Effector memory CD4-positive, alpha-beta T cell (primary cell): Measurements from ENCODE around the gene DOCK4.

Experiments
- DNase-seq, 3 donors: peaks; one replicate each; pipeline ENCODE4 v3.0.0-alpha.2; 2020
- H3K27ac ChIP-seq: 2 replicates; pipeline ENCODE4 v1.7.0; 2013; ENCODE audit warnings: mild to moderate bottlenecking, low read length, moderate library complexity; ENCODE audit not compliant: insufficient read depth, poor library complexity, severe bottlenecking
- H3K27me3 ChIP-seq: replicated peaks from 2 replicates; pipeline ENCODE4 v1.7.0; 2013; ENCODE audit warnings: mild to moderate bottlenecking, low read length; ENCODE audit not compliant: insufficient read depth, control insufficient read depth, poor library complexity, severe bottlenecking
- H3K36me3 ChIP-seq: 2 replicates; pipeline ENCODE4 v1.7.0; 2013; ENCODE audit warnings: mild to moderate bottlenecking, low read length, moderate library complexity; ENCODE audit not compliant: control insufficient read depth, insufficient read depth
- H3K4me1 ChIP-seq: 2 replicates; pipeline ENCODE4 v1.7.0; 2013; ENCODE audit warnings: low read length, mild to moderate bottlenecking; ENCODE audit not compliant: control insufficient read depth, insufficient read depth, poor library complexity, severe bottlenecking
- H3K4me3 ChIP-seq: 2 replicates; pipeline ENCODE4 v1.7.0; 2013; ENCODE audit warnings: low read length, low read depth, mild to moderate bottlenecking; ENCODE audit not compliant: insufficient read depth, poor library complexity, severe bottlenecking
- H3K9me3 ChIP-seq: 2 replicates; pipeline ENCODE4 v1.7.0; 2013; ENCODE audit warnings: mild to moderate bottlenecking, low read length, moderate library complexity; ENCODE audit not compliant: control insufficient read depth

The DOCK4 gene

GRCh38 chr7:111685349-111685748 is 520.9 kb downstream of the DOCK4 start:
- H3K4me1 ChIP-seq: no peaks in the 10 kb centered on the region
- H3K27me3 ChIP-seq: no peaks in the 10 kb centered on the region
- no peak overlapping the region for H3K27ac ChIP-seq
- DNase-seq: no peak
- no peaks in the 10 kb centered on the region for H3K36me3 ChIP-seq
- no peaks in the 10 kb centered on the region for H3K9me3 ChIP-seq
- H3K4me3 ChIP-seq: no peak overlapping the region

GRCh38 chr7:111682588-111683340 is 523.4 kb downstream of the DOCK4 start:
- H3K9me3 ChIP-seq: no peaks in the 10 kb centered on the region
- H3K27me3 ChIP-seq: no peaks in the 10 kb centered on the region
- no peak for DNase-seq
- H3K27ac ChIP-seq: no peak overlapping the region
- H3K4me1 ChIP-seq: no peaks in the 10 kb centered on the region
- H3K4me3 ChIP-seq: no peak overlapping the region
- H3K36me3 ChIP-seq: no peaks in the 10 kb centered on the region

GRCh38 chr7:111681242-111681641 is 525.0 kb downstream of the DOCK4 start:
- Histone ChIP-seq H3K36me3 (no peaks in the 10 kb centered on the region), H3K9me3 (no peaks in the 10 kb centered on the region), H3K4me3 (no peak overlapping the region), H3K4me1 (no peaks in the 10 kb centered on the region), H3K27ac (no peak overlapping the region), H3K27me3 (no peaks in the 10 kb centered on the region)
- DNase-seq: no peak

GRCh38 chr7:111678986-111679385 is 527.2 kb downstream of the DOCK4 start:
- no peak for DNase-seq
- Histone ChIP-seq H3K36me3 (no peaks in the 10 kb centered on the region), H3K27me3 (no peaks in the 10 kb centered on the region), H3K27ac (no peak overlapping the region), H3K4me1 (no peaks in the 10 kb centered on the region), H3K4me3 (no peak overlapping the region), H3K9me3 (no peaks in the 10 kb centered on the region)

- Histone ChIP-seq H3K9me3 (no peaks in the 10 kb centered on the region), H3K36me3 (no peaks in the 10 kb centered on the region), H3K4me3 (no peak overlapping the region), H3K4me1 (no peaks in the 10 kb centered on the region), H3K27me3 (no peaks in the 10 kb centered on the region), H3K27ac (no peak overlapping the region)
- no peak for DNase-seq
These were observed 527.9 kb downstream of the DOCK4 start for GRCh38 chr7:111678281-111678680.

- Histone ChIP-seq H3K4me1 (no peaks in the 10 kb centered on the region), H3K4me3 (no peak overlapping the region), H3K36me3 (no peaks in the 10 kb centered on the region), H3K27ac (no peak overlapping the region), H3K9me3 (no peaks in the 10 kb centered on the region), H3K27me3 (no peaks in the 10 kb centered on the region)
- no peak for DNase-seq
These were observed 528.4 kb downstream of the DOCK4 start for GRCh38 chr7:111677848-111678247.

- Histone ChIP-seq H3K4me1 (no peaks in the 10 kb centered on the region), H3K9me3 (no peaks in the 10 kb centered on the region), H3K27ac (no peak overlapping the region), H3K36me3 (no peaks in the 10 kb centered on the region), H3K27me3 (no peaks in the 10 kb centered on the region), H3K4me3 (no peak overlapping the region)
- no peak for DNase-seq
These were observed 529.4 kb downstream of the DOCK4 start for GRCh38 chr7:111676811-111677210.
